ENCODE measurements around the gene AFAP1L1. TPM values are rescaled to one million over a fixed set of nuclear protein-coding genes. Genes with fewer than 3 reads are reported as not detected.

Gene AFAP1L1
- polyA plus RNA-seq, 2 of the 4 experiments (the other 2 are of a cell fraction): 1.5 to 3.5 TPM

GRCh38 chr5:149365418-149365817 lies 93.8 kb downstream of the AFAP1L1 start:
- Histone ChIP-seq H3K4me1 (peaks cover 4% of the 10 kb centered on the region; the same call in 1 of the 3 replicates), H3K9me3 (no peaks in the 10 kb centered on the region), H3K27ac (no peak overlapping the region), H3K4me2 (no peak overlapping the region), H3K4me3 (no peak overlapping the region)
- CTCF ChIA-PET: interaction anchor here (0.9 to 44.9 kb wide), 12 partner anchors 10 to 252 kb away, joined by 3 to 1709 read pairs (median 20); partner anchors contain the start of genes ABLIM3, CSNK1A1 and IL17B
- POLR2A ChIA-PET: interaction anchor here (1.1 kb wide), 1 partner anchor 20 kb away, joined by 4 read pairs; the partner anchor contains the start of gene GRPEL2
- 80% methylated on average over 6 of the region's 6 CpGs for WGBS (ENCODE audit: missing lambda C conversion rate)
- TF ChIP-seq KDM1A (IDR thresholded peaks at IDR 0.05; ENCODE audit: low read depth) (no peak), ATOH8 (CRISPR knock-in tag; IDR thresholded peaks at IDR 0.05; ENCODE audit: low read depth) (no peak), NFE2L2 (conservative IDR thresholded peaks at IDR 0.05; ENCODE audit: low read length) (no peak), JUNB (IDR thresholded peaks at IDR 0.05) (no peak), ELK1 (IDR thresholded peaks at IDR 0.05; ENCODE audit: low read depth, low read length) (no peak), HDAC2 (IDR thresholded peaks at IDR 0.05) (no peak), JUN (IDR thresholded peaks at IDR 0.05) (no peak), POLR2AphosphoS2 (conservative IDR thresholded peaks at IDR 0.05; ENCODE audit: low read length) (no peak)
- DNase-seq (ENCODE audit: low read depth in 1 of 2, low spot score in 1 of 2): no peak
- no peak for FAIRE-seq
- no peak for ATAC-seq

- Histone ChIP-seq H3K27ac (no peak overlapping the region), H3K4me2 (no peak overlapping the region), H3K4me1 (peaks cover 4% of the 10 kb centered on the region; the same call in 1 of the 3 replicates), H3K4me3 (no peak overlapping the region), H3K9me3 (no peaks in the 10 kb centered on the region)
- ATAC-seq (no peak), DNase-seq (ENCODE audit: low read depth in 1 of 2, low spot score in 1 of 2) (no peak), FAIRE-seq (no peak)
- ChIA-PET CTCF (interaction anchor here (0.7 to 44.9 kb wide), 17 partner anchors 10 to 251 kb away, joined by 3 to 1709 read pairs (median 8); partner anchors contain the start of genes ABLIM3, CSNK1A1, GRPEL2 and IL17B), POLR2A (interaction anchor here (1.1 kb wide), 1 partner anchor 21 kb away, joined by 4 read pairs; the partner anchor contains the start of gene GRPEL2)
- TF ChIP-seq CEBPB (IDR thresholded peaks at IDR 0.05) (no peak), KDM5A (IDR thresholded peaks at IDR 0.05) (no peak), ATOH8 (CRISPR knock-in tag; IDR thresholded peaks at IDR 0.05; ENCODE audit: low read depth) (no peak), MYC (IDR thresholded peaks at IDR 0.05; ENCODE audit: borderline replicate concordance, low read length) (no peak), JUN (IDR thresholded peaks at IDR 0.05) (no peak), HMGXB4 (CRISPR knock-in tag; IDR thresholded peaks at IDR 0.05; ENCODE audit: borderline replicate concordance) (no peak), EHF (CRISPR knock-in tag; IDR thresholded peaks at IDR 0.05) (no peak), RFX5 (IDR thresholded peaks at IDR 0.05) (no peak), EHMT2 (IDR thresholded peaks at IDR 0.05; ENCODE audit: low read depth) (no peak), MAFK (IDR thresholded peaks at IDR 0.05; ENCODE audit: partially characterized antibody) (no peak), NPAS2 (CRISPR knock-in tag; IDR thresholded peaks at IDR 0.05; ENCODE audit: borderline replicate concordance) (no peak)
- WGBS (ENCODE audit: missing lambda C conversion rate): 100% methylated on average over 1 of the region's 1 CpG
Observed at GRCh38 chr5:149366169-149366729, 94.6 kb downstream of the AFAP1L1 start.
